Stomach (tissue), 9 donors: ENCODE measurements around the gene SLN. TPM values are rescaled to one million over a fixed set of nuclear protein-coding genes. Genes with fewer than 3 reads are reported as not detected.

Experiments
- DNase-seq, 2 donors: peaks; one replicate each; pipeline versions ENCODE4 v3.0.0 to v3.0.0-alpha.2; 2013 to 2019
- H3K27ac ChIP-seq, 5 donors: fragments of 200-600 bp in 4 of 5; sonication (generic) in 4 of 5; one replicate each; pipeline ENCODE4 v1.5.1; 2013 to 2019; ENCODE audit warnings: mild to moderate bottlenecking in 1 of 5, moderate library complexity in 1 of 5
- H3K27me3 ChIP-seq, 3 donors: fragments of 200-600 bp; sonication (generic); one replicate each; pipeline ENCODE4 v1.5.1; 2017 to 2019; ENCODE audit warnings: mixed run types in 1 of 3
- H3K36me3 ChIP-seq, 4 donors: fragments of 200-600 bp; sonication (generic); 1 replicate in 3 of 4; 2 replicates in 1 of 4; pipeline ENCODE4 v1.5.1; 2016 to 2019
- H3K4me1 ChIP-seq, 4 donors: fragments of 200-600 bp; sonication (generic); one replicate each; pipeline ENCODE4 v1.5.1; 2016 to 2019
- H3K4me3 ChIP-seq, 4 donors: fragments of 200-600 bp; sonication (generic) in 3 of 4; one replicate each; pipeline ENCODE4 v1.5.1; 2016 to 2019; ENCODE audit warnings: mild to moderate bottlenecking in 1 of 4
- H3K9me3 ChIP-seq, 4 donors: fragments of 200-600 bp; sonication (generic); one replicate each; pipeline ENCODE4 v1.5.1; 2016 to 2019
- EP300 ChIP-seq: sonication (generic); formaldehyde crosslinking; IDR thresholded peaks from one replicate; pipeline ENCODE4 v1.6.1; 2017; ENCODE audit warnings: antibody characterized with exemption
- POLR2A ChIP-seq, 4 donors: fragments of 450-650 bp; IDR thresholded peaks; one replicate each; pipeline ENCODE4 v1.6.1; 2016; ENCODE audit warnings: antibody characterized with exemption in 4 of 4, control low read depth in 2 of 4, mild to moderate bottlenecking in 1 of 4, moderate library complexity in 1 of 4
- POLR2AphosphoS5 ChIP-seq, 3 donors: sonication (generic); formaldehyde crosslinking; IDR thresholded peaks; one replicate each; pipeline ENCODE4 v1.6.1; 2016; ENCODE audit warnings: antibody characterized with exemption in 3 of 3
- WGBS, 5 donors: extraction: QIAGEN DNeasy Blood & Tissue Kit in 3 of 5; methylation state at CpG; one replicate each; pipeline versions ENCODE4 v1.1.5 to v1.1.7; 2013 to 2018; 5-methylcytosine and 5-hydroxymethylcytosine counted together
- intact Hi-C: fragments of 100-400 bp; cut with DNase I; formaldehyde crosslinking; loops from one replicate; pipeline ENCODE4 v1.15.1; 2023; ENCODE audit warnings: low total_unique reads
- polyA plus RNA-seq, 3 donors: library from polyadenylated mRNA; stranded (reverse); fragments of 200-250 nt; gene quantifications; one replicate each; pipeline ENCODE4 v1.2.3, GENCODE V29; 2013
- total RNA-seq, 5 donors: library from RNA; depleted of rRNA; stranded (reverse); fragments of >200 nt; gene quantifications; one replicate each; pipeline versions ENCODE4 v1.1.0 to v1.2.3, GENCODE V29; 2014 to 2016
- TF ChIP-seq, protein P1 (sequence below), 7 experiments: fragments of 450-650 bp in 4 of 7; fragments of 200-600 bp in 3 of 7; sonication (generic) in 3 of 7; IDR thresholded peaks; one replicate each; pipeline ENCODE4 v1.5.1; 2016 to 2019; ENCODE audit warnings: antibody characterized with exemption in 7 of 7, control low read depth in 2 of 7, mild to moderate bottlenecking in 1 of 7
- donor health status: healthy with polysubstance abuse.
- donor health status: Bipolar disorder and iron deficiency.
- donor health status: healthy.

Gene SLN
- total and polyA plus RNA-seq, 8 donors = 5.3 TPM; not detected in 7

DNA sequence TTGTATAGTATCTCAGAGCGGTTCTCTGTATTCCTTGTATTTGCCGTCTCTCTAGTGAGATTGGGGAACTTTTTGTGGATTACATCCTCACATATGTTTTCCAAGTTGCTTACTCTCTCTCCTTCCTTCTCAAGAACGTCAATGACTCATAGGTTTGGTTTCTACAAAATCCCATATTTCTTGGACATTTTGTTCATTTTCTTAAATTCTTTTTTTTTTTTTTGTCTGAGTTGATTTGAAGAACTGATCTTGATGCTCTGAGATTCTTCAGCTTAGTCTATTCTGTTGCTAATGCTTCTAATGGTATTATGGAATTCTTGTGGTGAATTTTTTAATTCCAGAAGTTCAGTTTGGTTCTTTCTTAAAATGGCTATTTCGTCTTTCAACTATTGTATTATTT lies 28.4 kb upstream of the SLN start:
- TF ChIP-seq POLR2A (IDR thresholded peaks at IDR 0.05) = no peak
- TF ChIP-seq, protein P1, sequence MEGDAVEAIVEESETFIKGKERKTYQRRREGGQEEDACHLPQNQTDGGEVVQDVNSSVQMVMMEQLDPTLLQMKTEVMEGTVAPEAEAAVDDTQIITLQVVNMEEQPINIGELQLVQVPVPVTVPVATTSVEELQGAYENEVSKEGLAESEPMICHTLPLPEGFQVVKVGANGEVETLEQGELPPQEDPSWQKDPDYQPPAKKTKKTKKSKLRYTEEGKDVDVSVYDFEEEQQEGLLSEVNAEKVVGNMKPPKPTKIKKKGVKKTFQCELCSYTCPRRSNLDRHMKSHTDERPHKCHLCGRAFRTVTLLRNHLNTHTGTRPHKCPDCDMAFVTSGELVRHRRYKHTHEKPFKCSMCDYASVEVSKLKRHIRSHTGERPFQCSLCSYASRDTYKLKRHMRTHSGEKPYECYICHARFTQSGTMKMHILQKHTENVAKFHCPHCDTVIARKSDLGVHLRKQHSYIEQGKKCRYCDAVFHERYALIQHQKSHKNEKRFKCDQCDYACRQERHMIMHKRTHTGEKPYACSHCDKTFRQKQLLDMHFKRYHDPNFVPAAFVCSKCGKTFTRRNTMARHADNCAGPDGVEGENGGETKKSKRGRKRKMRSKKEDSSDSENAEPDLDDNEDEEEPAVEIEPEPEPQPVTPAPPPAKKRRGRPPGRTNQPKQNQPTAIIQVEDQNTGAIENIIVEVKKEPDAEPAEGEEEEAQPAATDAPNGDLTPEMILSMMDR (IDR thresholded peaks at IDR 0.05) = no peak
- TF ChIP-seq EP300 = no peak
- TF ChIP-seq POLR2AphosphoS5 (IDR thresholded peaks at IDR 0.05) = no peak
- H3K4me1 ChIP-seq = no peaks in the 10 kb centered on the region
- DNase-seq = no peak
- intact Hi-C loops = no loop called here
- 77 to 90% (median 84%) methylated on average over 4 of the region's 4 CpGs for WGBS, 5 donors
- H3K4me3 ChIP-seq = no peak overlapping the region
- H3K27me3 ChIP-seq = no peaks in the 10 kb centered on the region
- H3K9me3 ChIP-seq = peaks cover 0 to 7% (median 0%) of the 10 kb centered on the region in 4 donors
- H3K27ac ChIP-seq = no peak overlapping the region
- no peaks in the 10 kb centered on the region for H3K36me3 ChIP-seq

DNA sequence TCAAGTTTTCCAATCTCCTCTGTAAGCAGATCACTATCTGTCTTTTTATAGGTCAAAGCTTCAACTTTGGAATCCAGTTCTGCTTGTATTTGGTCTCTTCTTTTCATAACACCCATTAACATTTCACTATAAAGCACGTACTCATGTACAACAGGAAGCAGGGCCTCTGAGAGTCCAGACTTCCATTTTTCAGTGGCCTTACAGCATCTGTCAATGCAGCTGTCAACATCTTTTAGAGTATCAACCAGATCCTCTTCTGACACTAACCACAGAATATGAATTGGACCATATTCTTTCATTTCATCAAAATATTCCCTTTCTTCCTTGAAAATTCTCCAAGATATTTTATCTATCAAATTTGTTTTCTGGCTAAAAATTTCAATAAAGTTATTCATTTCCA lies 24.7 kb upstream of the SLN start:
- intact Hi-C loops = no loop called here
- Histone ChIP-seq H3K4me3 (no peak overlapping the region), H3K36me3 (no peaks in the 10 kb centered on the region), H3K9me3 (peaks cover 0 to 7% (median 0%) of the 10 kb centered on the region in 4 donors), H3K27me3 (no peaks in the 10 kb centered on the region), H3K4me1 (no peaks in the 10 kb centered on the region), H3K27ac (no peak overlapping the region)
- DNase-seq = no peak
- WGBS, 5 donors = 26 to 61% (median 36%) methylated on average over 1 of the region's 1 CpG
- TF ChIP-seq EP300 (no peak), POLR2AphosphoS5 (IDR thresholded peaks at IDR 0.05) (no peak)

DNA sequence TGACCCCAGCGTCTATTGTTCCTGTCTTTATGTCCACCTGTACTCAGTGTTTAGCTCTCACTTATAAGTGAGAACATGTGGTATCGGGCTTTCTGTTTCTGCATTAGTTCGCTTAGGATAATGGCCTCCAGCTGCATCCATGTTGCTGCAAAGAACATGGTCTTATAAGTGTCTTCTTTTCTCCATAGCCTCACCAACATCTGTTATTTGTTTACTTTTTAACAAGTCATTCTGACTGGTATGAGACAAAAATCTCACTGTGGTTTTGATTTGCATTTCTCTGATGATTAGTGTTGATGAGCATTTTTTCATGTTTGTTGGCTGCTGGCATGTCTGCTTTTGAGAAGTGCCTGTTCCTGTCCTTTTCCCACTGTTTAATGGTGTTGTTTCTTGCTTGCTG lies 21.7 kb upstream of the SLN start:
- no peaks in the 10 kb centered on the region for H3K4me1 ChIP-seq
- TF ChIP-seq, protein P1 (IDR thresholded peaks at IDR 0.05) = no peak
- TF ChIP-seq POLR2A (IDR thresholded peaks at IDR 0.05) = no peak
- no peak for TF ChIP-seq EP300
- no peak for TF ChIP-seq POLR2AphosphoS5 (IDR thresholded peaks at IDR 0.05)
- 74 to 90% (median 82%) methylated on average over 3 of the region's 3 CpGs for WGBS, 5 donors
- H3K36me3 ChIP-seq = no peaks in the 10 kb centered on the region
- no peaks in the 10 kb centered on the region for H3K27me3 ChIP-seq
- no peak for DNase-seq
- no peak overlapping the region for H3K27ac ChIP-seq
- intact Hi-C loops = no loop called here
- H3K9me3 ChIP-seq = no peaks in the 10 kb centered on the region
- no peak overlapping the region for H3K4me3 ChIP-seq

DNA sequence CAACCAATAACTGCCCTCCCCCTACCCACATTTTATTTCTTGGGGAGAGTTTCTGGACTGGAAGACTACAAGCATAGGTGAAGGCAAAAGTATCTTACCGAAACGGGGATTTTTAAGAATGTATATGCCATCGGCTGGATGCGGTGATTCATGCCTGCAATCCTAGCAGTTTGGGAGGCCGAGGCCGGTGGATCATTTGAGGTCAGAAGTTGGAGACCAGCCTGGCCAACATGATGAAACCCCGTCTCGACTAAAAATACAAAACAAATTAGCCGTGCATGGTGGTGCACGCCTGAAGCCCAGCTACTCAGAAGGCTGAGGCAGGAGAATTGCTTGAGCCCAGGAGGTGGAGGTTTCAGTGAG lies 20.8 kb upstream of the SLN start:
- intact Hi-C loops = no loop called here
- no peaks in the 10 kb centered on the region for H3K27me3 ChIP-seq
- TF ChIP-seq, protein P1 (IDR thresholded peaks at IDR 0.05) = no peak
- TF ChIP-seq POLR2A (IDR thresholded peaks at IDR 0.05) (no peak), POLR2AphosphoS5 (IDR thresholded peaks at IDR 0.05) (no peak), EP300 (no peak)
- H3K27ac ChIP-seq = no peak overlapping the region
- H3K4me1 ChIP-seq = no peaks in the 10 kb centered on the region
- no peak for DNase-seq
- no peak overlapping the region for H3K4me3 ChIP-seq
- H3K36me3 ChIP-seq = no peaks in the 10 kb centered on the region
- WGBS, 5 donors = 89 to 94% (median 92%) methylated on average over 10 of the region's 10 CpGs
- H3K9me3 ChIP-seq = no peaks in the 10 kb centered on the region

DNA sequence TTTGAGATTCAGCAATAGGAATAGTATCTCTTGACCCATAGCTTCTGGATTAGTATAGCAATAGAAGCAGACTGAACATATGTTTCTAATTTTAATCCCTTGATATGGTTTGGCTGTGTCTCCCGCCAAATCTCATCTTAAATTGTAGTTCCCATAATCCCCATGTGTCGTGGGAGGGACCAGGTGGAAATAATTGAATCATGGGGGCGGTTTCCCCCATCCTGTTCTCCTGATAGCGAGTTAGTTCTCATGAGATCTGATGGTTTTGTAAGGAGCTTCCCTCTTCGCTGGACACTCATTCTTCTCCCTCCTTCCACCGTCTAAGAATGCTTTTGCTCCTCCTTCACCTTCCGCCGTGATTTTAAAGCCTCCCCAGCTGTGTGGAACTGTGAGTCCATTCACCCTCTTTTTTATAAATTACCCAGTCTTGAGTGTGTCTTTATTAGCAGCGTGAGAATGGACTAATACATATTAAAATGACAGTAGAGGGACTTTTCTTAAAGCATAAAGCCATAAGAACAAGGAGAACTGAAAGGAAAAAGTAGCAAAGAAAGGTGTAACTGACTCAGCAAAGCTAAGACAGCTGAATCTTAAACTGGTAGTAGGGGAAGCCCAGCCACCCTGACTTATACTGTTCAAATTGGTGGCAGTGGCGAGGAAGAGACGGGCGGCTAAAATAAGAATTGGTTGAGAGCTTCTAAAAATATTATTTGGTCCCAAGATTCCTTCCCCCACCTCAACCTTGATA lies 20.3 kb upstream of the SLN start:
- intact Hi-C loops = no loop called here
- no peak for DNase-seq
- Histone ChIP-seq H3K27me3 (no peaks in the 10 kb centered on the region), H3K36me3 (no peaks in the 10 kb centered on the region), H3K27ac (no peak overlapping the region), H3K4me1 (no peaks in the 10 kb centered on the region), H3K9me3 (no peaks in the 10 kb centered on the region), H3K4me3 (no peak overlapping the region)
- WGBS, 5 donors = 80 to 86% (median 85%) methylated on average over 12 of the region's 12 CpGs
- TF ChIP-seq POLR2A (IDR thresholded peaks at IDR 0.05) (no peak), EP300 (no peak), POLR2AphosphoS5 (IDR thresholded peaks at IDR 0.05) (no peak)
- TF ChIP-seq, protein P1 (IDR thresholded peaks at IDR 0.05) = no peak
